Esophagus squamous epithelium (tissue), 5 donors: ENCODE data around the gene ABCA12. TPM values are rescaled to one million over a fixed set of nuclear protein-coding genes. Genes with fewer than 3 reads are reported as not detected.

Source experiments
- DNase-seq: peaks from one replicate; lab custom pipeline; 2025; lab: John Stamatoyannopoulos, UW
- H3K27ac ChIP-seq, 4 donors: fragments of 200-600 bp; sonication (generic); one replicate each; pipeline ENCODE4 v1.5.1; 2016 to 2019; ENCODE audit warnings: mild to moderate bottlenecking in 1 of 4
- H3K27me3 ChIP-seq, 4 donors: fragments of 200-600 bp; sonication (generic); 1 replicate in 3 of 4; 2 replicates in 1 of 4; pipeline versions ENCODE4 v1.5.1 to v1.6.0; 2017 to 2021; ENCODE audit warnings: antibody characterized with exemption in 1 of 4
- H3K36me3 ChIP-seq, 3 donors: fragments of 200-600 bp; sonication (generic); one replicate each; pipeline ENCODE4 v1.5.1; 2016 to 2019
- H3K4me1 ChIP-seq, 3 donors: fragments of 200-600 bp; sonication (generic); one replicate each; pipeline ENCODE4 v1.5.1; 2017 to 2019
- H3K4me3 ChIP-seq, 4 donors: fragments of 200-600 bp; sonication (generic); 1 replicate in 3 of 4; 2 replicates in 1 of 4; pipeline ENCODE4 v1.5.1; 2016 to 2019; ENCODE audit warnings: mild to moderate bottlenecking in 2 of 4, moderate library complexity in 1 of 4
- H3K9me3 ChIP-seq, 3 donors: fragments of 200-600 bp; sonication (generic); one replicate each; pipeline ENCODE4 v1.5.1; 2016 to 2019
- POLR2A ChIP-seq, 4 donors: fragments of 450-650 bp; IDR thresholded peaks; one replicate each; pipeline ENCODE4 v1.6.1; 2017; ENCODE audit warnings: antibody characterized with exemption in 4 of 4, mild to moderate bottlenecking in 4 of 4, moderate library complexity in 3 of 4
- WGBS, 2 donors: methylation state at CpG; one replicate each; pipeline ENCODE4 v1.1.5; 2018; 5-methylcytosine and 5-hydroxymethylcytosine counted together
- intact Hi-C: fragments of 100-400 bp; cut with DNase I; formaldehyde crosslinking; loops from one replicate; pipeline ENCODE4 v1.15.0; 2022
- total RNA-seq, 4 donors: library from RNA; depleted of rRNA; stranded (reverse); fragments of >200 nt; gene quantifications; one replicate each; pipeline ENCODE4 v1.1.0, GENCODE V29; 2016
- TF ChIP-seq, protein P1 (sequence below), 6 experiments: fragments of 450-650 bp in 4 of 6; fragments of 200-600 bp in 2 of 6; sonication (generic) in 2 of 6; IDR thresholded peaks; one replicate each; pipeline ENCODE4 v1.5.1; 2016 to 2019; ENCODE audit warnings: antibody characterized with exemption in 6 of 6, mild to moderate bottlenecking in 4 of 6, moderate library complexity in 4 of 6
- donor health status: DM: yes; HTN: yes; CAD: no.

Gene ABCA12
- total RNA-seq, 4 donors from 2014 or later, result 1.5 to 45.7 (median 3.8) TPM

DNA sequence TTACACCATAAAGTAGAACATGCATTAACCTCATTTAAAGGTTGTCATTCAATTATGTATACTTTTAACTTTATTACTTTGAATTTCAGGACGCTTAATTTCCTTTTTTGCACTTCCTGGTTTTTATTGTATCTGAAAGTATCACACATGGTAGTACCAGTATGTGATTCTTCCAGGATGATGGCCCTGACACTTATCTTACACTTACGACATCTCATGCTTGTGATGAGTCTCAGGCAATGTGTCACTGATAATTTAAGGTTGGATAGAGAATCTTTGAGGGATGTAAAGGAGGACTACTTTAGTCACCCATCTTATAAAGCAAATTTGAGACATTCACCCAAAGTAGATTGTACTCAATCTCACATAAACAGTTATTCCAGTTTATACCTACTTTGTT, 74.9 kb downstream of the ABCA12 start:
- Histone ChIP-seq H3K4me1 (no peaks in the 10 kb centered on the region), H3K36me3 (no peaks in the 10 kb centered on the region), H3K27ac (no peak overlapping the region), H3K4me3 (no peak overlapping the region), H3K9me3 (no peaks in the 10 kb centered on the region), H3K27me3 (no peaks in the 10 kb centered on the region)
- 76 to 83% methylated on average over 2 of the region's 2 CpGs for WGBS, 2 donors
- TF ChIP-seq POLR2A (IDR thresholded peaks at IDR 0.05), result no peak
- TF ChIP-seq, protein P1, sequence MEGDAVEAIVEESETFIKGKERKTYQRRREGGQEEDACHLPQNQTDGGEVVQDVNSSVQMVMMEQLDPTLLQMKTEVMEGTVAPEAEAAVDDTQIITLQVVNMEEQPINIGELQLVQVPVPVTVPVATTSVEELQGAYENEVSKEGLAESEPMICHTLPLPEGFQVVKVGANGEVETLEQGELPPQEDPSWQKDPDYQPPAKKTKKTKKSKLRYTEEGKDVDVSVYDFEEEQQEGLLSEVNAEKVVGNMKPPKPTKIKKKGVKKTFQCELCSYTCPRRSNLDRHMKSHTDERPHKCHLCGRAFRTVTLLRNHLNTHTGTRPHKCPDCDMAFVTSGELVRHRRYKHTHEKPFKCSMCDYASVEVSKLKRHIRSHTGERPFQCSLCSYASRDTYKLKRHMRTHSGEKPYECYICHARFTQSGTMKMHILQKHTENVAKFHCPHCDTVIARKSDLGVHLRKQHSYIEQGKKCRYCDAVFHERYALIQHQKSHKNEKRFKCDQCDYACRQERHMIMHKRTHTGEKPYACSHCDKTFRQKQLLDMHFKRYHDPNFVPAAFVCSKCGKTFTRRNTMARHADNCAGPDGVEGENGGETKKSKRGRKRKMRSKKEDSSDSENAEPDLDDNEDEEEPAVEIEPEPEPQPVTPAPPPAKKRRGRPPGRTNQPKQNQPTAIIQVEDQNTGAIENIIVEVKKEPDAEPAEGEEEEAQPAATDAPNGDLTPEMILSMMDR (IDR thresholded peaks at IDR 0.05), result no peak
- intact Hi-C loops, result no loop called here
- DNase-seq, result no peak

DNA sequence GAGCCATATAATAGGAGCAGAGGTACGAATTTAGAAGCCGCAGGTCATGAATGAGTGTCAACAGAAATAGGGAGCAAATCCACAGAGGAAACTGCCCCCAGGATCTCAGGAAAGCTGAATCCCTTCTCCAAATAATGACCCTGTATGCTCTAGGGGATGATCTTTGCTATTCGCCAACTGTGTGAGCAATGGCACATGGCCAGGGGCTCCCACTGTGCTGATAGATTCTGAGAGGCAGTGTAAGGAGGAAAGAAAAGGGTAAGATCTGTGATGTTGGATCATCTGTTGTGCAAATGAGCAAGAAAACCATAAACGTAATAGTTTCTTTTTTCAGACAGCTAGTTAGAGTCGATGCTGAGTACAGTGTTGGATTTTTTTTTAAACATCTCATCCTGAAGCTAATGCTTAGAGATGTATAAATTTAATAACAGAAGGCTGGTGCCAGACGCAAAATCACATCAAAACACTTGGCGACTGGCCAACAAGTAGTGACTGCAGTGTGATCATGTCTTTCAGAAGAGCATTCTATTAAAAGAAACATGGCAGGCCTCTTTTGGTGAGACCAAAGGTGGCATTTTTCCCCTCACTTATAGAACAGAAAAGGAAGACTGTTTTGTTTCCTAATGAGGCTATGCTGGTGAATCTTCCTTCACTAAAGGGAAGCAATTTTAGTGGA, 77.4 kb downstream of the ABCA12 start:
- Histone ChIP-seq H3K27me3 (no peaks in the 10 kb centered on the region), H3K9me3 (no peaks in the 10 kb centered on the region), H3K4me1 (no peaks in the 10 kb centered on the region), H3K36me3 (no peaks in the 10 kb centered on the region), H3K27ac (no peak overlapping the region), H3K4me3 (no peak overlapping the region)
- intact Hi-C loops, result no loop called here
- TF ChIP-seq, protein P1 (IDR thresholded peaks at IDR 0.05), result no peak
- TF ChIP-seq POLR2A (IDR thresholded peaks at IDR 0.05), result no peak
- 67 to 75% methylated on average over 7 of the region's 7 CpGs for WGBS, 2 donors
- DNase-seq, result no peak

GRCh38 chr2:215059724-215060123, 78.7 kb downstream of the ABCA12 start:
- Histone ChIP-seq H3K36me3 (no peaks in the 10 kb centered on the region), H3K27me3 (no peaks in the 10 kb centered on the region), H3K9me3 (no peaks in the 10 kb centered on the region), H3K4me1 (no peaks in the 10 kb centered on the region), H3K27ac (no peak overlapping the region), H3K4me3 (no peak overlapping the region)
- no peak for TF ChIP-seq POLR2A (IDR thresholded peaks at IDR 0.05)
- TF ChIP-seq, protein P1 (IDR thresholded peaks at IDR 0.05), result no peak
- intact Hi-C loops, result no loop called here
- WGBS, 2 donors, result 38 to 39% methylated on average over 2 of the region's 2 CpGs
- DNase-seq, result no peak

DNA sequence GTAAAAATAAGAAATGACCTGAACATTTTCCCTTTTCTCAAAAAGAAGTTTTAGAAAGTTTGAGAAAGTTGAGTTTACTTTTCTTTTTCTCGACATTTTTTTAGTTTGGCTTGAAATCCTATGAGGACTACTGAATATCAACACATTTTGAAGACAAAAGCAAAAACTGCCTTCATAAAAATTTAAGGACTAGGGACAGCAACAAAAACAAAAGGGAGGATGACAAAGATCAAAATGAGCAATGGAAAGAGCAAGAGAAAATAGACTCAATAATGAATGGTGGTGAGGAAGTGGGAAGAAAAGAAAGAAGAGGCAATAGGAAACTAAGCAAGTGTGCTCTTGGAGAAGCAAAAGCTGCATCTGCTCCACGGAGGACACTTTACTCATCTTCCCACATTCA, 82.5 kb downstream of the ABCA12 start:
- intact Hi-C loops, result no loop called here
- peaks cover 0 to 4% (median 0%) of the 10 kb centered on the region in 3 donors for H3K4me1 ChIP-seq
- no peaks in the 10 kb centered on the region for H3K36me3 ChIP-seq
- H3K27ac ChIP-seq, result no peak overlapping the region
- no peak overlapping the region for H3K4me3 ChIP-seq
- no peak for DNase-seq
- H3K9me3 ChIP-seq, result no peaks in the 10 kb centered on the region
- 75 to 87% methylated on average over 2 of the region's 2 CpGs for WGBS, 2 donors
- H3K27me3 ChIP-seq, result no peaks in the 10 kb centered on the region
- TF ChIP-seq, protein P1 (IDR thresholded peaks at IDR 0.05), result no peak
- no peak for TF ChIP-seq POLR2A (IDR thresholded peaks at IDR 0.05)

DNA sequence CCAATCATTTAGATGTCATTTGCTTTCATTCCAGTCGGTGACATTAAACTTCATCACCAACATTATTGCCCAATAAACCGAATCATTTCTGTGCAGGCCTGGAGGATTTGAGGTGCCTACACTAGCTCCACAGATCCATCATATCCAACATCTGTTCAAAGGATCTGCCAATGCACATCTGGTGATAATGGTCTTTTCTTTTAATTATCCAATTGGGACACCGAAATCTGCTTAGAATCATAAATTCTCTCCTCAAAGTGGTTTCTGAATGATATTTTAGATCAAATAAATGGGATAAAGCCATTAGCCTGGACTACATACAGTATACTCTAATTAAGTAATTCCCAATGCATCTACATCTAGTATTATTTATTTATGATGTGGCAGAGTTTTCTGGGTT, 85.6 kb downstream of the ABCA12 start:
- H3K4me1 ChIP-seq, result peaks cover 0 to 4% (median 0%) of the 10 kb centered on the region in 3 donors
- no peaks in the 10 kb centered on the region for H3K27me3 ChIP-seq
- TF ChIP-seq POLR2A (IDR thresholded peaks at IDR 0.05), result no peak
- TF ChIP-seq, protein P1 (IDR thresholded peaks at IDR 0.05), result no peak
- no peak for DNase-seq
- intact Hi-C loops, result no loop called here
- H3K4me3 ChIP-seq, result no peak overlapping the region
- H3K9me3 ChIP-seq, result no peaks in the 10 kb centered on the region
- 47 to 64% methylated on average over 3 of the region's 3 CpGs for WGBS, 2 donors
- no peaks in the 10 kb centered on the region for H3K36me3 ChIP-seq
- H3K27ac ChIP-seq, result no peak overlapping the region
